ENCODE data around the gene ODAD3.

The ODAD3 gene

GRCh38 chr19:11390359-11390758 is 44.6 kb downstream of the ODAD3 start:
- TF ChIP-seq CTCF (IDR thresholded peaks at IDR 0.05) = no peak

GRCh38 chr19:11387162-11388034 is 47.5 kb downstream of the ODAD3 start:
- TF ChIP-seq CTCF (IDR thresholded peaks at IDR 0.05) = no peak

- TF ChIP-seq CTCF (IDR thresholded peaks at IDR 0.05) = no peak
These were observed 50.2 kb downstream of the ODAD3 start for GRCh38 chr19:11384778-11385129.

- TF ChIP-seq CTCF (IDR thresholded peaks at IDR 0.05) = no peak
These were observed 51.2 kb downstream of the ODAD3 start for GRCh38 chr19:11383706-11384048.

- peak; percentile 43 for TF ChIP-seq CTCF (IDR thresholded peaks at IDR 0.05)
These were observed 51.8 kb downstream of the ODAD3 start for GRCh38 chr19:11382898-11383705.

- TF ChIP-seq CTCF (IDR thresholded peaks at IDR 0.05) = peak; percentile 90
These were observed 54.0 kb downstream of the ODAD3 start for GRCh38 chr19:11380653-11381537.

GRCh38 chr19:11379857-11380350 is 55.0 kb downstream of the ODAD3 start:
- no peak for TF ChIP-seq CTCF (IDR thresholded peaks at IDR 0.05)
